GM19193 (cell line): ENCODE results near the gene KMT2B.
A peak's percentile ranks its signal among the peaks of the same experiment; 100 is the strongest.

Experiments used
- POLR2A ChIP-seq: IDR thresholded peaks from 4 replicates; pipeline ENCODE4 v1.6.1; 2011; ENCODE audit not compliant: insufficient read depth, insufficient read length; ENCODE audit errors: extremely low read depth

Gene KMT2B

DNA sequence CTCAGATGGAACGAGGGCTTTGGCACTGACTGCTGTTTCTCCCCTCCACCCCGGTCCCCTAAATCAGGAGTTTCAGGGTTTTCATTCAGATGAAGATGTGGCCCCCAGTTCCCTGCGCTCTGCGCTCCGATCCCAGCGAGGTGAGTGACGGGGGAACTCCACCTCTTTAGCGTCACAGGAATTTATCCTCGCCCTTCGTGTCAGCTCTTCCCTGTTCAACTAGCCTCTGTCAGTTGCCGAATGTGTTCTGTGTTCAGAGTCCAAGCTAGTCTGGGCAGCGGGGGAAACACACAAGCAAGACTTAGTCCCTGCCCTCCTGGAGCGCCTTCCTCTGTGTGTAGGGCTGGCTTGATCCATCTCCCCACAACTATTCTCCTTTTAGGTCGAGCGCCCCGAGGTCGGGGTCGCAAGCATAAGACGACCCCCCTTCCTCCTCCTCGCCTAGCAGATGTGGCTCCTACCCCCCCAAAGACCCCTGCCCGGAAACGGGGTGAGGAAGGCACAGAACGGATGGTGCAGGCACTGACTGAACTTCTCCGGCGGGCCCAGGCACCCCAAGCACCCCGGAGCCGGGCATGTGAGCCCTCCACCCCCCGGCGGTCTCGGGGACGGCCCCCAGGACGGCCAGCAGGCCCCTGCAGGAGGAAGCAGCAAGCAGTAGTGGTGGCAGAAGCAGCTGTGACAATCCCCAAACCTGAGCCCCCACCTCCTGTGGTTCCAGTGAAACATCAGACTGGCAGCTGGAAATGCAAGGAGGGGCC is 1.8 kb downstream of the KMT2B start:
- TF ChIP-seq POLR2A = no peak

- TF ChIP-seq POLR2A = no peak
These were observed 2.3 kb downstream of the KMT2B start for GRCh38 chr19:35720163-35720524.

DNA sequence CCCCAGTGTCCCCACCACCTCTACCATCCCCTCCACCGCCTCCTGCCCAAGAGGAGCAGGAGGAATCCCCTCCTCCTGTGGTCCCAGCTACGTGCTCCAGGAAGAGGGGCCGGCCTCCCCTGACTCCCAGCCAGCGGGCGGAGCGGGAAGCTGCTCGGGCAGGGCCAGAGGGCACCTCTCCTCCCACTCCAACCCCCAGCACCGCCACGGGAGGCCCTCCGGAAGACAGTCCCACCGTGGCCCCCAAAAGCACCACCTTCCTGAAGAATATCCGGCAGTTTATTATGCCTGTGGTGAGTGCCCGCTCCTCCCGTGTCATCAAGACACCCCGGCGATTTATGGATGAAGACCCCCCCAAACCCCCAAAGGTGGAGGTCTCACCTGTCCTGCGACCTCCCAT is 2.8 kb downstream of the KMT2B start:
- peak; percentile 21 for TF ChIP-seq POLR2A

DNA sequence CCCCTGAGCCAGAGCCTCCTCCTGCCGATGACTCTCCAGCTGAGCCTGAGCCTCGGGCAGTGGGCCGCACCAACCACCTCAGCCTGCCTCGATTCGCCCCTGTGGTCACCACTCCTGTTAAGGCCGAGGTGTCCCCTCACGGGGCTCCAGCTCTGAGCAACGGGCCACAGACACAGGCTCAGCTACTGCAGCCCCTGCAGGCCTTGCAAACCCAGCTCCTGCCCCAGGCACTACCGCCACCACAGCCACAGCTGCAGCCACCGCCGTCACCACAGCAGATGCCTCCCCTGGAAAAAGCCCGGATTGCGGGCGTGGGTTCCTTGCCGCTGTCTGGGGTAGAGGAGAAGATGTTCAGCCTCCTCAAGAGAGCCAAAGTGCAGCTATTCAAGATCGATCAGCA is 3.6 kb downstream of the KMT2B start:
- peak; percentile 28 for TF ChIP-seq POLR2A

GRCh38 chr19:35722461-35722860 is 4.7 kb downstream of the KMT2B start:
- TF ChIP-seq POLR2A = no peak

GRCh38 chr19:35722897-35723296 is 5.1 kb downstream of the KMT2B start:
- peak; percentile 16 for TF ChIP-seq POLR2A

GRCh38 chr19:35723671-35724070 is 5.9 kb downstream of the KMT2B start:
- no peak for TF ChIP-seq POLR2A

DNA sequence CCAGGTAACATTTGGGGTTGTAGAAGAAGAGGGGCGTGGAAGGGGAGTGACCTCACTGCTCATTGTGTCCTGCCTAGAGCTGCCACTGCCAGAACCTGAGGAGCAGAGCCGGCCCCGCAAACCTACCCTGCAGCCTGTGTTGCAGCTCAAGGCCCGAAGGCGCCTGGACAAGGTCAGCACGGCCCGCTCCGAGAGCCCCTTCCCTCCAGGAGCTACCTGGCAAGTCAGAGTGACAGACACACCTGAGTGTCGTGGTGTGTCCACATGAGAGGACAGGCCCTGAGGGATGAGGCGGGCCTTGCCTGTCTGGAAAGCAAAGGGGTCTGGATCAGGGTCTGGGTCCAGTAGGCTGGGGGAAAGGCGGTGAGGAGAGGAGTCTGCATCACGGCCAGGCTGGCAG is 6.8 kb downstream of the KMT2B start:
- TF ChIP-seq POLR2A = no peak

DNA sequence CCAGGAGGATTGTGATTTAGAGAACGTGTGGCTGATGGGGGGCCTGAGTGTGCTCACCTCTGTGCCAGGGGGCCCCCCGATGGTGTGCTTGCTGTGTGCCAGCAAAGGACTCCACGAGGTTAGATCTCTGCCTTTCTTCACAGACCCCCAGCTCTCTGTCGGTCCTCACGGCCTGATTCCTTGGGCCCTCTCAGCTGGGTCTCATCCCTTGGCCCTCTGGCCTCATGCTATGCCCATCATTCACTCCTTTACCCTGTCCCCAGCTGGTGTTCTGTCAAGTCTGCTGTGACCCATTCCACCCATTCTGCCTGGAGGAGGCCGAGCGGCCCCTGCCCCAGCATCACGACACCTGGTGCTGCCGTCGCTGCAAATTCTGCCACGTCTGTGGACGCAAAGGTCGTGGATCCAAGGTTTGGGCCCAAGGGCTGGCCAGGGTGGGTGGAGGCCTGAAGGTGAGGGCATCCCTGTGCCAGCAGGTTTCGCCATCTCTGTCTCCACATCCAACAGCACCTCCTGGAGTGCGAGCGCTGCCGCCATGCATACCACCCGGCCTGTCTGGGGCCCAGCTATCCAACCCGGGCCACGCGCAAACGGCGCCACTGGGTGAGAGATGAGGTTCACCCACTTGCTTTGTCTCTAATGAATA is 7.5 kb downstream of the KMT2B start:
- TF ChIP-seq POLR2A = no peak

GRCh38 chr19:35727053-35727955 is 9.5 kb downstream of the KMT2B start:
- no peak for TF ChIP-seq POLR2A

DNA sequence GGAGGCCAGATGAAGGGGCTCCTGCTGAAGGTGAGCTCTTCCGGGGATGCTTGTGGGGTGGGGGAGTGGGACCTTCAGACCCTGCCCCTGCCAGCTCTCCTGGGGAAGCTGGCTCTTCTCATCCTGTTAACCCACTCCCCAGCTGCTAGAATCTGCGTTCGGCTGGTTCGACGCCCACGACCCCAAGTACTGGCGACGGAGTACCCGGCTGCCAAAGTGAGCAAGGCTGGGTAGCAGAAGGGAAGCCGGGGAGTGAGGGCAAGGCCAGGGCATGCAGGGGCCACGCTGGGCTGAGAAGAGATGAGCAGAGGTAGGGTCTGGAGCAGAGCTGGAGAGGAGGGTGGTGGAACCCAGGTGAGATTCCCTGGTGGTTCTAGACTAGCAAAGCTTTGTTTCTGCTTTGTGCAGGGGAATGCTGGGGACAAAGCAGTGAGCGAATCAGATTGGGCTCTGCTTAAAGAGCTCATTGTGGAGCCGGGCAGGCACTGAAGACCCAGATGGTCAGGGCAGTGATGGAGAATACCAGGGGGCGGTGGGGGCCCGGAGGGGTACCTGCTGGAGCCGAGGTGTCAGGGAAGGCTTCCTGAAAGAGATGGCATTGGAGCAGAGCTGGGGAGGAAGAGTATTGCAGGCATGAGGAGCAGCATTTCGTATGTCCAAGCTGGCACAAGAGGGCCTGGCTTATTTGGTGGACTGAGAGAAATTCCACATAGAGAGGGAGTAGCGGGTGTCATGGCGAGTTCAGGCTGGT is 10.3 kb downstream of the KMT2B start:
- no peak for TF ChIP-seq POLR2A

DNA sequence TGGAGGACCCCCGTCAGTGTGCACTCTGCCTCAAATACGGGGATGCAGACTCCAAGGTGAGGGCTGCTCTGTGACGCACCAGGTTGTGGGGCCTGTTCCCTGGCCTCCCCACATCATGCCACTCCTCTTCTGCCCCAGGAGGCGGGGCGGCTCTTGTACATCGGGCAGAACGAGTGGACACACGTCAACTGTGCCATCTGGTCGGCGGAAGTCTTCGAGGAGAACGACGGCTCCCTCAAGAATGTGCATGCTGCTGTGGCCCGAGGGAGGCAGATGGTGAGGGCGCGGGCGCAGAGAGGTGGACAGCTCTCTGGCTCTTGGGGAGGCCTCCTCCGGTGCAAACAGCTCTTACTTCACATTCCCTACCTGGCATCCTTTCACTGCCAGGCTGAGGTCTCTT is 11.2 kb downstream of the KMT2B start:
- no peak for TF ChIP-seq POLR2A

GRCh38 chr19:35729763-35730162 is 12.0 kb downstream of the KMT2B start:
- no peak for TF ChIP-seq POLR2A

DNA sequence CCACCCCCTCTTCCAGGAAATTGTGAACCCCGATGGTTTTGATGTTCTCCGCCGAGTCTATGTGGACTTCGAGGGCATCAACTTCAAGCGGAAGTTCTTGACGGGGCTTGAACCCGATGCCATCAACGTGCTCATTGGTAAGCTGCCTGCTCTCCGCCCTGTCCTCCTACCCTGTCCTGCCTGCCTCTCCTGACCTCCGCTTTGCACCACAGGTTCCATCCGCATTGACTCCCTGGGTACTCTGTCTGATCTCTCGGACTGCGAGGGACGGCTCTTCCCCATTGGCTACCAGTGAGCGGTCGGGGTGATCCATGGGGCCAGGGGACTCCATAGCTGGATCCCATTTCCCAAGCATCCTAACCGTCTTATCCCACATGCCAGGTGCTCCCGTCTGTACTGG is 12.5 kb downstream of the KMT2B start:
- TF ChIP-seq POLR2A = no peak

GRCh38 chr19:35731353-35731752 is 13.6 kb downstream of the KMT2B start:
- no peak for TF ChIP-seq POLR2A
